ENCODE data around the gene ECHS1.
"Not testable (repeated sequence)": the region's sequence is repeated elsewhere in the genome, so short reads cannot be mapped to it uniquely, and the experiment has no call there.

DNA sequence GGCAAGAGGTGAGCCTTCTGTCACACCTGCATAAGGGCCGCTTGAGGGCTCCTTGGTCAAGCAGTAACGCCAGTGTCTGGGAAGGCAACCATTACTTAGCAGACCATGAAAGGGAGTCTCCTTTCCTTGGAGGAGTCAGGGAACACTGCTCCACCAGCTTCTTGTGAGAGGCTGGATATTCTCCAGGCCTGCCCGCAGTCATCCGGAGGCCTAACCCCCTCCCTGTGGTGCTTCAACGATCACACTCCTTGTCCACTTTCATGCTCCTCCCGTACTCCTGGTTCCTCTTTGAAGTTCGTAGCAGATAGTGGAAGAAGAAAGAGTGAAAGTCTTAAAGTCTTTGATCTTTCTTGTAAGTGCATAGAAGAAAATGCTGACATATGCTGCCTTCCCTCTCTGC lies 5.7 kb downstream of the ECHS1 start:
- not testable (repeated sequence) for TF ChIP-seq POLR2AphosphoS5, CTCF (IDR thresholded peaks at IDR 0.05)

Data from suprapubic skin (tissue), 3 donors.